HEK293 (cell line): Measurements from ENCODE around the gene EIF3L.

Experiments
- CTCF ChIA-PET: fragments of 350-600 bp; formaldehyde crosslinking; extraction: SDS; loops from one replicate; lab custom pipeline; 2021; ENCODE audit warnings: antibody characterized with exemption; lab: Yijun Ruan, JAX
- POLR2A ChIA-PET: fragments of 300-600 bp; formaldehyde crosslinking; extraction: SDS; loops from one replicate; lab custom pipeline; 2020; ENCODE audit warnings: antibody characterized with exemption, inconsistent platforms; lab: Yijun Ruan, JAX
- H3K27ac ChIP-seq: fragments of 200-500 bp; sonication (Bioruptor generic); 2 replicates; pipeline ENCODE4 v1.5.1; 2014; ENCODE audit warnings: low read depth, low read length, control low read depth, inconsistent platforms; ENCODE audit errors: extremely low read depth
- H3K36me3 ChIP-seq, 2 experiments: fragments of 200-500 bp in 1 of 2; sonication (Bioruptor generic) in 1 of 2; 1 replicate in 1 of 2; 2 replicates in 1 of 2; pipeline ENCODE4 v1.5.1; 2014 to 2017; ENCODE audit warnings: inconsistent platforms in 2 of 2, low read length in 2 of 2; ENCODE audit not compliant: control insufficient read depth in 2 of 2, insufficient read depth in 1 of 2
- H3K4me1 ChIP-seq: fragments of 200-500 bp; sonication (Bioruptor generic); 2 replicates; pipeline ENCODE4 v1.5.1; 2014; ENCODE audit warnings: mild to moderate bottlenecking, low read length, inconsistent platforms; ENCODE audit not compliant: control insufficient read depth, insufficient read depth
- H3K4me3 ChIP-seq: 2 replicates; pipeline ENCODE4 v1.5.1; 2011; ENCODE audit warnings: low read depth, mild to moderate bottlenecking, control low read depth, low read length, moderate library complexity
- H3K9me3 ChIP-seq: fragments of 200-500 bp; sonication (Bioruptor generic); 2 replicates; pipeline ENCODE4 v1.5.1; 2014; ENCODE audit warnings: low read depth, low read length, inconsistent platforms; ENCODE audit not compliant: control insufficient read depth, insufficient read depth
- BCL11B ChIP-seq: fragments of 450-650 bp; formaldehyde crosslinking; IDR thresholded peaks from 2 replicates; pipeline ENCODE4 v1.5.1; 2016; ENCODE audit warnings: low read depth, missing biosample characterization, missing genetic modification characterization
- KLF16 ChIP-seq: fragments of 450-650 bp; formaldehyde crosslinking; IDR thresholded peaks from 2 replicates; pipeline ENCODE4 v1.5.1; 2017; ENCODE audit warnings: missing biosample characterization, missing genetic modification characterization
- SALL2 ChIP-seq: fragments of 450-650 bp; formaldehyde crosslinking; IDR thresholded peaks from 2 replicates; pipeline ENCODE4 v1.5.0; 2017; ENCODE audit warnings: missing biosample characterization, mild to moderate bottlenecking, missing genetic modification characterization, borderline replicate concordance
- SETDB1 ChIP-seq: IDR thresholded peaks from one replicate; pipeline ENCODE4 v1.6.1; 2017; ENCODE audit warnings: mild to moderate bottlenecking, low read length, moderate library complexity, mixed read lengths; ENCODE audit not compliant: insufficient read length
- ZBTB20 ChIP-seq: fragments of 450-650 bp; formaldehyde crosslinking; IDR thresholded peaks from 2 replicates; pipeline ENCODE4 v1.5.1; 2016; ENCODE audit warnings: missing biosample characterization, missing genetic modification characterization
- ZFP3 ChIP-seq: fragments of 450-650 bp; formaldehyde crosslinking; IDR thresholded peaks from 2 replicates; pipeline ENCODE4 v1.5.1; 2016; ENCODE audit warnings: low read depth, missing biosample characterization, missing genetic modification characterization
- ZNF138 ChIP-seq: fragments of 450-650 bp; formaldehyde crosslinking; IDR thresholded peaks from 2 replicates; pipeline ENCODE4 v1.5.1; 2016; ENCODE audit warnings: missing biosample characterization, missing genetic modification characterization, borderline replicate concordance
- ZNF140 ChIP-seq: fragments of 450-650 bp; formaldehyde crosslinking; IDR thresholded peaks from 2 replicates; pipeline ENCODE4 v1.5.1; 2016; ENCODE audit warnings: missing biosample characterization, missing genetic modification characterization
- ZNF175 ChIP-seq: fragments of 450-650 bp; formaldehyde crosslinking; IDR thresholded peaks from 2 replicates; pipeline ENCODE4 v1.5.1; 2016; ENCODE audit warnings: missing biosample characterization, missing genetic modification characterization
- ZNF544 ChIP-seq: fragments of 450-650 bp; formaldehyde crosslinking; IDR thresholded peaks from 2 replicates; pipeline ENCODE4 v1.5.0; 2017; ENCODE audit warnings: missing biosample characterization, missing genetic modification characterization
- ZNF549 ChIP-seq: fragments of 450-650 bp; IDR thresholded peaks from 2 replicates; pipeline ENCODE4 v1.5.1; 2018; ENCODE audit warnings: missing biosample characterization, missing genetic modification characterization, mild to moderate bottlenecking, inconsistent platforms, moderate library complexity
- ZNF610 ChIP-seq: fragments of 450-650 bp; formaldehyde crosslinking; IDR thresholded peaks from 2 replicates; pipeline ENCODE4 v1.5.1; 2016; ENCODE audit warnings: missing biosample characterization, missing genetic modification characterization, borderline replicate concordance
- ZNF624 ChIP-seq: fragments of 450-650 bp; formaldehyde crosslinking; IDR thresholded peaks from 2 replicates; pipeline ENCODE4 v1.5.1; 2017; ENCODE audit warnings: missing biosample characterization, missing genetic modification characterization
- ZNF626 ChIP-seq: fragments of 450-650 bp; sonication (Bioruptor Pico); formaldehyde crosslinking; IDR thresholded peaks from 2 replicates; pipeline ENCODE4 v1.5.1; 2018; ENCODE audit warnings: missing biosample characterization, missing genetic modification characterization, inconsistent platforms
- ZNF629 ChIP-seq: fragments of 450-650 bp; formaldehyde crosslinking; IDR thresholded peaks from 2 replicates; pipeline ENCODE4 v1.5.1; 2017; ENCODE audit warnings: missing biosample characterization, missing genetic modification characterization
- ZNF677 ChIP-seq: fragments of 450-650 bp; IDR thresholded peaks from 2 replicates; pipeline ENCODE4 v1.5.0; 2018; ENCODE audit warnings: missing biosample characterization, mild to moderate bottlenecking, missing genetic modification characterization, moderate library complexity
- ZNF837 ChIP-seq: fragments of 450-650 bp; formaldehyde crosslinking; IDR thresholded peaks from 2 replicates; pipeline ENCODE4 v1.5.1; 2016; ENCODE audit warnings: missing biosample characterization, missing genetic modification characterization
- TF ChIP-seq, protein P1 (sequence below): fragments of 450-650 bp; formaldehyde crosslinking; IDR thresholded peaks from 2 replicates; pipeline ENCODE4 v1.5.1; 2017; ENCODE audit warnings: missing biosample characterization, missing genetic modification characterization
- TF ChIP-seq, protein P2 (sequence below): fragments of 450-650 bp; formaldehyde crosslinking; IDR thresholded peaks from 2 replicates; pipeline ENCODE4 v1.5.0; 2017; ENCODE audit warnings: missing biosample characterization, missing genetic modification characterization, borderline replicate concordance
- TF ChIP-seq, protein P3 (sequence below): fragments of 450-650 bp; formaldehyde crosslinking; IDR thresholded peaks from 2 replicates; pipeline ENCODE4 v1.5.1; 2016; ENCODE audit warnings: missing biosample characterization, missing genetic modification characterization

Gene EIF3L

DNA sequence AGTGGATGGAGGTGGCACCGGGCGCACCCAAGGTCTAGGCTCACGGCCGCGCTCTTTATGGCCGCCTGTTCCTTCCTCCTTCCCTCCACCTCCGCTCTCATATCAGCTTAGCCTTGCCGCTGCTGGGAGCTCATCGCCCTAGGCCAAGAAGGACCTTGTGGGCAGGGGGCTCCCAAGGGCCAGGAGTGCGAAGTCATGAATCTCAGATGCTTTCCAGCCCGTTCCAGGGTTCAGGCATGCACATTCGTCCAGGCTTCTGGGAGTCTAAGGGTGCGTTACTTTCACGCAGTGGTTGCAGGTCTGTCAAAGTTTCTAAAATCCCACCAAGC, 30.1 kb upstream of the EIF3L start:
- POLR2A ChIA-PET: interaction anchor here (1.6 kb wide), 1 partner anchor 11 kb away, joined by 6 read pairs; the partner anchor contains the start of gene GCAT
- Histone ChIP-seq H3K4me3 (no peak overlapping the region), H3K4me1 (peaks cover 3% of the 10 kb centered on the region; the same call in 1 of the 2 replicates), H3K36me3 (peaks cover 0 to 15% of the 10 kb centered on the region in 2 experiments; a peak in 2 of 3 replicates), H3K9me3 (no peaks in the 10 kb centered on the region), H3K27ac (no peak overlapping the region)
- CTCF ChIA-PET: interaction anchor here (0.6 to 8.1 kb wide), 10 partner anchors 11 to 279 kb away, joined by 3 to 208 read pairs (median 16); partner anchors contain the start of gene GCAT
- TF ChIP-seq ZNF175 (tag by site-specific recombination) (no peak), ZNF837 (tag by site-specific recombination) (no peak), ZNF140 (no peak), ZNF677 (tag by site-specific recombination) (no peak), ZNF629 (no peak)

GRCh38 chr22:37820350-37820749, 28.9 kb upstream of the EIF3L start:
- Histone ChIP-seq H3K4me1 (peaks cover 3% of the 10 kb centered on the region; the same call in 1 of the 2 replicates), H3K4me3 (no peak overlapping the region), H3K9me3 (no peaks in the 10 kb centered on the region), H3K27ac (no peak overlapping the region), H3K36me3 (peaks cover 0 to 7% of the 10 kb centered on the region in 2 experiments; a peak in 2 of 3 replicates)
- CTCF ChIA-PET: interaction anchor here (0.9 to 8.1 kb wide), 4 partner anchors 14 to 145 kb away, joined by 4 to 208 read pairs (median 18); no protein-coding TSS in a partner anchor
- TF ChIP-seq ZNF549 (tag by site-specific recombination) (no peak), ZNF610 (tag by site-specific recombination) (no peak), ZNF626 (no peak), ZNF138 (tag by site-specific recombination) (no peak), SALL2 (no peak), BCL11B (no peak), KLF16 (tag by site-specific recombination) (no peak), ZBTB20 (tag by site-specific recombination) (no peak), ZNF175 (tag by site-specific recombination) (no peak), ZFP3 (tag by site-specific recombination) (no peak), ZNF544 (no peak), ZNF624 (tag by site-specific recombination) (no peak), SETDB1 (no peak)
- TF ChIP-seq, protein P1, sequence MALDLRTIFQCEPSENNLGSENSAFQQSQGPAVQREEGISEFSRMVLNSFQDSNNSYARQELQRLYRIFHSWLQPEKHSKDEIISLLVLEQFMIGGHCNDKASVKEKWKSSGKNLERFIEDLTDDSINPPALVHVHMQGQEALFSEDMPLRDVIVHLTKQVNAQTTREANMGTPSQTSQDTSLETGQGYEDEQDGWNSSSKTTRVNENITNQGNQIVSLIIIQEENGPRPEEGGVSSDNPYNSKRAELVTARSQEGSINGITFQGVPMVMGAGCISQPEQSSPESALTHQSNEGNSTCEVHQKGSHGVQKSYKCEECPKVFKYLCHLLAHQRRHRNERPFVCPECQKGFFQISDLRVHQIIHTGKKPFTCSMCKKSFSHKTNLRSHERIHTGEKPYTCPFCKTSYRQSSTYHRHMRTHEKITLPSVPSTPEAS (tag by site-specific recombination): no peak
- TF ChIP-seq, protein P2, sequence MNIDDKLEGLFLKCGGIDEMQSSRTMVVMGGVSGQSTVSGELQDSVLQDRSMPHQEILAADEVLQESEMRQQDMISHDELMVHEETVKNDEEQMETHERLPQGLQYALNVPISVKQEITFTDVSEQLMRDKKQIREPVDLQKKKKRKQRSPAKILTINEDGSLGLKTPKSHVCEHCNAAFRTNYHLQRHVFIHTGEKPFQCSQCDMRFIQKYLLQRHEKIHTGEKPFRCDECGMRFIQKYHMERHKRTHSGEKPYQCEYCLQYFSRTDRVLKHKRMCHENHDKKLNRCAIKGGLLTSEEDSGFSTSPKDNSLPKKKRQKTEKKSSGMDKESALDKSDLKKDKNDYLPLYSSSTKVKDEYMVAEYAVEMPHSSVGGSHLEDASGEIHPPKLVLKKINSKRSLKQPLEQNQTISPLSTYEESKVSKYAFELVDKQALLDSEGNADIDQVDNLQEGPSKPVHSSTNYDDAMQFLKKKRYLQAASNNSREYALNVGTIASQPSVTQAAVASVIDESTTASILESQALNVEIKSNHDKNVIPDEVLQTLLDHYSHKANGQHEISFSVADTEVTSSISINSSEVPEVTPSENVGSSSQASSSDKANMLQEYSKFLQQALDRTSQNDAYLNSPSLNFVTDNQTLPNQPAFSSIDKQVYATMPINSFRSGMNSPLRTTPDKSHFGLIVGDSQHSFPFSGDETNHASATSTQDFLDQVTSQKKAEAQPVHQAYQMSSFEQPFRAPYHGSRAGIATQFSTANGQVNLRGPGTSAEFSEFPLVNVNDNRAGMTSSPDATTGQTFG: no peak
- TF ChIP-seq, protein P3, sequence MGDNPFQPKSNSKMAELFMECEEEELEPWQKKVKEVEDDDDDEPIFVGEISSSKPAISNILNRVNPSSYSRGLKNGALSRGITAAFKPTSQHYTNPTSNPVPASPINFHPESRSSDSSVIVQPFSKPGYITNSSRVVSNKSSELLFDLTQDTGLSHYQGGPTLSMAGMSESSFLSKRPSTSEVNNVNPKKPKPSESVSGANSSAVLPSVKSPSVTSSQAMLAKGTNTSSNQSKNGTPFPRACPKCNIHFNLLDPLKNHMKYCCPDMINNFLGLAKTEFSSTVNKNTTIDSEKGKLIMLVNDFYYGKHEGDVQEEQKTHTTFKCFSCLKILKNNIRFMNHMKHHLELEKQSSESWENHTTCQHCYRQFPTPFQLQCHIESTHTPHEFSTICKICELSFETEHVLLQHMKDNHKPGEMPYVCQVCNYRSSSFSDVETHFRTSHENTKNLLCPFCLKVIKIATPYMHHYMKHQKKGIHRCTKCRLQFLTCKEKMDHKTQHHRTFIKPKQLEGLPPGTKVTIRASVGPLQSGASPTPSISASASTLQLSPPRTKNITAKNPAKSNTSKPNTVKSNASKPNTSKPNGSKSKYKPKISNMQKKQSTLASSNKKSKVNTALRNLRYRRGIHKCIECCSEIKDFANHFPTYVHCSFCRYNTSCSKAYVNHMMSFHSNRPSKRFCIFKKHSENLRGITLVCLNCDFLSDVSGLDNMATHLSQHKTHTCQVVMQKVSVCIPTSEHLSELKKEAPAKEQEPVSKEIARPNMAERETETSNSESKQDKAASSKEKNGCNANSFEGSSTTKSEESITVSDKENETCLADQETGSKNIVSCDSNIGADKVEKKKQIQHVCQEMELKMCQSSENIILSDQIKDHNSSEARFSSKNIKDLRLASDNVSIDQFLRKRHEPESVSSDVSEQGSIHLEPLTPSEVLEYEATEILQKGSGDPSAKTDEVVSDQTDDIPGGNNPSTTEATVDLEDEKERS (tag by site-specific recombination): no peak
- POLR2A ChIA-PET: interaction anchor here (0.6 to 1.6 kb wide), 3 partner anchors 13 to 35 kb away, joined by 3 to 6 read pairs (median 3); partner anchors contain the start of gene GCAT
